ENCODE results near the gene TMEM100. TPM values are rescaled to one million over a fixed set of nuclear protein-coding genes. Genes with fewer than 3 reads are reported as not detected.

The TMEM100 gene
- total and polyA plus RNA-seq, 10 of the 15 experiments (the other 5 are each of a cell fraction or from before 2014, with no cell fraction given): not detected

GRCh38 chr17:55699181-55699860, 23.3 kb downstream of the TMEM100 start (continued):
- no peak for TF ChIP-seq PRDM15 (CRISPR knock-in tag; IDR thresholded peaks at IDR 0.05)
- no peak for TF ChIP-seq HCFC1 (IDR thresholded peaks at IDR 0.05; ENCODE audit: low read length)
- TF ChIP-seq PML (IDR thresholded peaks at IDR 0.05; ENCODE audit: low read length): no peak
- no peak for TF ChIP-seq IRF5 (IDR thresholded peaks at IDR 0.05; ENCODE audit: borderline replicate concordance)
- TF ChIP-seq POLR2A (IDR thresholded peaks at IDR 0.05; ENCODE audit: low read depth, low read length): no peak
- TF ChIP-seq SUZ12 (IDR thresholded peaks at IDR 0.05; ENCODE audit: unreplicated experiment): no peak
- TF ChIP-seq NFXL1 (IDR thresholded peaks at IDR 0.05; ENCODE audit: borderline replicate concordance): no peak

- no peaks in the 10 kb centered on the region for H4K20me1 ChIP-seq (ENCODE audit: control insufficient read depth, insufficient read depth)
- H3K4me2 ChIP-seq (ENCODE audit: control insufficient read depth, insufficient read depth): no peak overlapping the region
- TF ChIP-seq BRCA1 (IDR thresholded peaks at IDR 0.05; ENCODE audit: low read depth, low read length): no peak
- TF ChIP-seq ZZZ3 (IDR thresholded peaks at IDR 0.05; ENCODE audit: control insufficient read depth, insufficient read length, low read depth): no peak
- WGBS (ENCODE audit: insufficient coverage, insufficient replicate concordance, low lambda C conversion rate, missing lambda C conversion rate): 38% methylated on average over 5 of the region's 5 CpGs
- intact Hi-C loops (cut with micrococcal nuclease; ENCODE audit: unreplicated experiment) (no loop called here), in situ Hi-C loops (cut with MboI) (no loop called here)
- H3K27me3 ChIP-seq (replicated peaks in 1 of 2; ENCODE audit: control insufficient read depth in 2 of 2, insufficient read depth in 2 of 2, low read length in 1 of 2): no peaks in the 10 kb centered on the region; a peak in 1 of 4 replicates
- FAIRE-seq (no peak), ATAC-seq (no peak), DNase-seq (ENCODE audit: low read depth, low spot score) (no peak)
- H3K4me1 ChIP-seq (ENCODE audit: control insufficient read depth, insufficient read depth, low read length): no peaks in the 10 kb centered on the region
- H3K36me3 ChIP-seq (ENCODE audit: control insufficient read depth in 2 of 2, insufficient read depth in 2 of 2, low read length in 1 of 2): no peaks in the 10 kb centered on the region
- no peak overlapping the region for H3K9ac ChIP-seq (ENCODE audit: control insufficient read depth, insufficient read depth, low read length)
- H3K9me3 ChIP-seq (replicated peaks; ENCODE audit: control insufficient read depth, insufficient read depth, low read length): no peaks in the 10 kb centered on the region
- RAD21 ChIA-PET (ENCODE audit: unreplicated experiment): no interaction called here
- POLR2A ChIA-PET: no interaction called here
- H2AFZ ChIP-seq (ENCODE audit: control insufficient read depth, low read depth, low read length): no peak overlapping the region
- SMC1A ChIA-PET (ENCODE audit: uncharacterized antibody, unreplicated experiment): no interaction called here
- CTCF ChIA-PET: no interaction called here
- no peaks in the 10 kb centered on the region for H3K79me2 ChIP-seq (ENCODE audit: control insufficient read depth, insufficient read depth, low read length)
- H3K27ac ChIP-seq (ENCODE audit: control insufficient read depth, insufficient read depth): no peak overlapping the region
- no peak overlapping the region for H3K4me3 ChIP-seq
- BruUV-seq (replicated peaks): no TSS peak
These were observed 28.3 kb downstream of the TMEM100 start for GRCh38 chr17:55694286-55694910.

Measured in GM12878 (cell line).